ENCODE data around the gene PSMD4.
"Not testable (repeated sequence)": the region's sequence is repeated elsewhere in the genome, so short reads cannot be mapped to it uniquely, and the experiment has no call there.

The PSMD4 gene

GRCh38 chr1:151273924-151274466 is 19.5 kb downstream of the PSMD4 start:
- no peak for DNase-seq (ENCODE audit: low read depth, low spot score)
- H3K9me3 ChIP-seq (ENCODE audit: control insufficient read depth, insufficient read depth, low read length), result no peaks in the 10 kb centered on the region
- H3K36me3 ChIP-seq (ENCODE audit: control insufficient read depth, insufficient read depth, low read length), result no peaks in the 10 kb centered on the region
- no peak overlapping the region for H3K4me3 ChIP-seq (ENCODE audit: low read length)
- no peaks in the 10 kb centered on the region for H3K27me3 ChIP-seq (ENCODE audit: control insufficient read depth, insufficient read depth, low read length)
- H3K27ac ChIP-seq (ENCODE audit: low read length), result no peak overlapping the region
- H3K4me1 ChIP-seq (ENCODE audit: control insufficient read depth, insufficient read depth, low read length), result no peaks in the 10 kb centered on the region
- no CpG with 5 or more reads among the region's 3 CpGs for WGBS (ENCODE audit: insufficient coverage, insufficient read length)

- not testable (repeated sequence) for H3K27ac ChIP-seq (ENCODE audit: low read length); H3K36me3 ChIP-seq (ENCODE audit: control insufficient read depth, insufficient read depth, low read length); H3K9me3 ChIP-seq (ENCODE audit: control insufficient read depth, insufficient read depth, low read length); H3K27me3 ChIP-seq (ENCODE audit: control insufficient read depth, insufficient read depth, low read length); H3K4me3 ChIP-seq (ENCODE audit: low read length); DNase-seq (ENCODE audit: low read depth, low spot score); H3K4me1 ChIP-seq (ENCODE audit: control insufficient read depth, insufficient read depth, low read length)
- WGBS (ENCODE audit: insufficient coverage, insufficient read length), result no CpG with 5 or more reads among the region's 5 CpGs
These were observed 20.8 kb downstream of the PSMD4 start for GRCh38 chr1:151275341-151275740.

- H3K9me3 ChIP-seq (ENCODE audit: control insufficient read depth, insufficient read depth, low read length), result no peaks in the 10 kb centered on the region
- no peak overlapping the region for H3K27ac ChIP-seq (ENCODE audit: low read length)
- H3K27me3 ChIP-seq (ENCODE audit: control insufficient read depth, insufficient read depth, low read length), result no peaks in the 10 kb centered on the region
- no peaks in the 10 kb centered on the region for H3K4me1 ChIP-seq (ENCODE audit: control insufficient read depth, insufficient read depth, low read length)
- no CpG with 5 or more reads among the region's 2 CpGs for WGBS (ENCODE audit: insufficient coverage, insufficient read length)
- DNase-seq (ENCODE audit: low read depth, low spot score), result no peak
- H3K4me3 ChIP-seq (ENCODE audit: low read length), result no peak overlapping the region
- no peaks in the 10 kb centered on the region for H3K36me3 ChIP-seq (ENCODE audit: control insufficient read depth, insufficient read depth, low read length)
These were observed 22.7 kb downstream of the PSMD4 start for GRCh38 chr1:151277249-151277648.

GRCh38 chr1:151281225-151281968 is 26.9 kb downstream of the PSMD4 start:
- H3K27ac ChIP-seq (ENCODE audit: low read length), result no peak overlapping the region
- 0 out of 2 replicates have a peak, but pooled peaks cover 5% of the 10 kb centered on the region for H3K4me1 ChIP-seq (ENCODE audit: control insufficient read depth, insufficient read depth, low read length)
- WGBS (ENCODE audit: insufficient coverage, insufficient read length), result no CpG with 5 or more reads among the region's 48 CpGs
- H3K4me3 ChIP-seq (ENCODE audit: low read length), result peak overlapping the region; percentile 59
- peaks cover 2% of the 10 kb centered on the region for H3K36me3 ChIP-seq (ENCODE audit: control insufficient read depth, insufficient read depth, low read length)
- no peaks in the 10 kb centered on the region for H3K27me3 ChIP-seq (ENCODE audit: control insufficient read depth, insufficient read depth, low read length)
- peak; percentile 91 for DNase-seq (ENCODE audit: low read depth, low spot score)
- H3K9me3 ChIP-seq (ENCODE audit: control insufficient read depth, insufficient read depth, low read length), result no peaks in the 10 kb centered on the region

- Histone ChIP-seq H3K27me3 (ENCODE audit: control insufficient read depth, insufficient read depth, low read length) (no peaks in the 10 kb centered on the region), H3K36me3 (ENCODE audit: control insufficient read depth, insufficient read depth, low read length) (peaks cover 10% of the 10 kb centered on the region), H3K27ac (ENCODE audit: low read length) (no peak within 1 kb of the TSS), H3K4me1 (ENCODE audit: control insufficient read depth, insufficient read depth, low read length) (0 out of 2 replicates have a peak, but pooled peaks cover 5% of the 10 kb centered on the region), H3K4me3 (ENCODE audit: low read length) (peak within 1 kb of the TSS; percentile 79), H3K9me3 (ENCODE audit: control insufficient read depth, insufficient read depth, low read length) (no peaks in the 10 kb centered on the region)
- peak; percentile 99 for DNase-seq (ENCODE audit: low read depth, low spot score)
- no CpG with 5 or more reads among the region's 74 CpGs for WGBS (ENCODE audit: insufficient coverage, insufficient read length)
These were observed 27.7 kb downstream of the PSMD4 start, which contains the start of gene ZNF687 for GRCh38 chr1:151281969-151282882. Gene ZNF687, plus strand, starts transcription at chr1:151282299. Its CDS starts 3,993 bp downstream, at chr1:151286292.

- Histone ChIP-seq H3K4me3 (ENCODE audit: low read length) (peak overlapping the region; percentile 79), H3K27me3 (ENCODE audit: control insufficient read depth, insufficient read depth, low read length) (no peaks in the 10 kb centered on the region), H3K4me1 (ENCODE audit: control insufficient read depth, insufficient read depth, low read length) (0 out of 2 replicates have a peak, but pooled peaks cover 5% of the 10 kb centered on the region), H3K27ac (ENCODE audit: low read length) (no peak overlapping the region), H3K36me3 (ENCODE audit: control insufficient read depth, insufficient read depth, low read length) (peaks cover 19% of the 10 kb centered on the region), H3K9me3 (ENCODE audit: control insufficient read depth, insufficient read depth, low read length) (no peaks in the 10 kb centered on the region)
- no peak for DNase-seq (ENCODE audit: low read depth, low spot score)
- WGBS (ENCODE audit: insufficient coverage, insufficient read length), result no CpG with 5 or more reads among the region's 44 CpGs
These were observed 28.6 kb downstream of the PSMD4 start for GRCh38 chr1:151282883-151283725.

- no peaks in the 10 kb centered on the region for H3K9me3 ChIP-seq (ENCODE audit: control insufficient read depth, insufficient read depth, low read length)
- 0 out of 2 replicates have a peak, but pooled peaks cover 5% of the 10 kb centered on the region for H3K4me1 ChIP-seq (ENCODE audit: control insufficient read depth, insufficient read depth, low read length)
- H3K36me3 ChIP-seq (ENCODE audit: control insufficient read depth, insufficient read depth, low read length), result peaks cover 26% of the 10 kb centered on the region
- no CpG with 5 or more reads among the region's 2 CpGs for WGBS (ENCODE audit: insufficient coverage, insufficient read length)
- no peak overlapping the region for H3K27ac ChIP-seq (ENCODE audit: low read length)
- DNase-seq (ENCODE audit: low read depth, low spot score), result no peak
- no peaks in the 10 kb centered on the region for H3K27me3 ChIP-seq (ENCODE audit: control insufficient read depth, insufficient read depth, low read length)
- no peak overlapping the region for H3K4me3 ChIP-seq (ENCODE audit: low read length)
These were observed 29.6 kb downstream of the PSMD4 start for GRCh38 chr1:151284013-151284577.

GRCh38 chr1:151286619-151287340 is 32.2 kb downstream of the PSMD4 start:
- H3K36me3 ChIP-seq (ENCODE audit: control insufficient read depth, insufficient read depth, low read length), result peaks cover 46% of the 10 kb centered on the region
- no peak overlapping the region for H3K4me3 ChIP-seq (ENCODE audit: low read length)
- DNase-seq (ENCODE audit: low read depth, low spot score), result no peak
- WGBS (ENCODE audit: insufficient coverage, insufficient read length), result no CpG with 5 or more reads among the region's 10 CpGs
- no peak overlapping the region for H3K27ac ChIP-seq (ENCODE audit: low read length)
- 0 out of 2 replicates have a peak, but pooled peaks cover 5% of the 10 kb centered on the region for H3K4me1 ChIP-seq (ENCODE audit: control insufficient read depth, insufficient read depth, low read length)
- no peaks in the 10 kb centered on the region for H3K27me3 ChIP-seq (ENCODE audit: control insufficient read depth, insufficient read depth, low read length)
- no peaks in the 10 kb centered on the region for H3K9me3 ChIP-seq (ENCODE audit: control insufficient read depth, insufficient read depth, low read length)

- no peak overlapping the region for H3K27ac ChIP-seq (ENCODE audit: low read length)
- no peaks in the 10 kb centered on the region for H3K27me3 ChIP-seq (ENCODE audit: control insufficient read depth, insufficient read depth, low read length)
- WGBS (ENCODE audit: insufficient coverage, insufficient read length), result no CpG with 5 or more reads among the region's 7 CpGs
- 0 out of 2 replicates have a peak, but pooled peaks cover 5% of the 10 kb centered on the region for H3K4me1 ChIP-seq (ENCODE audit: control insufficient read depth, insufficient read depth, low read length)
- peaks cover 46% of the 10 kb centered on the region for H3K36me3 ChIP-seq (ENCODE audit: control insufficient read depth, insufficient read depth, low read length)
- DNase-seq (ENCODE audit: low read depth, low spot score), result no peak
- no peak overlapping the region for H3K4me3 ChIP-seq (ENCODE audit: low read length)
- no peaks in the 10 kb centered on the region for H3K9me3 ChIP-seq (ENCODE audit: control insufficient read depth, insufficient read depth, low read length)
These were observed 32.8 kb downstream of the PSMD4 start for GRCh38 chr1:151287341-151287699.
